Brain microvascular endothelial cell (primary cell): ENCODE data around the gene SEC31A.

Experiments used
- DNase-seq: peaks from one replicate; pipeline ENCODE4 v3.0.0-alpha.2; 2020
- H3K27ac ChIP-seq: fragments of 250-450 bp; sonication (Bioruptor Pico); 2 replicates; pipeline ENCODE4 v1.5.1; 2020; ENCODE audit warnings: mild to moderate bottlenecking, moderate library complexity
- H3K27me3 ChIP-seq: fragments of 250-450 bp; sonication (Bioruptor Pico); replicated peaks from 2 replicates; pipeline ENCODE4 v1.5.1; 2020; ENCODE audit warnings: mild to moderate bottlenecking
- H3K36me3 ChIP-seq: fragments of 250-450 bp; sonication (Bioruptor Pico); replicated peaks from 2 replicates; pipeline ENCODE4 v1.5.1; 2020; ENCODE audit warnings: mild to moderate bottlenecking
- H3K4me3 ChIP-seq: 2 replicates; pipeline ENCODE4 v1.5.1; 2011; ENCODE audit warnings: low read depth, mild to moderate bottlenecking, control low read depth, low read length, moderate library complexity
- in situ Hi-C: cut with HindIII; loops from 2 replicates; pipeline ENCODE4 v1.10.0; 2017; ENCODE audit warnings: low sequenced_read_pairs, low pct_ligation_motif_present
- TF ChIP-seq, protein P1 (sequence below): IDR thresholded peaks from 2 replicates; pipeline ENCODE4 v1.5.1; 2011; ENCODE audit warnings: low read depth, mild to moderate bottlenecking, moderate library complexity, low read length, control low read depth, inconsistent platforms; ENCODE audit errors: missing control alignments

SEC31A gene

GRCh38 chr4:82801910-82802521 is 88.9 kb downstream of the SEC31A start:
- Histone ChIP-seq H3K4me3 (no peak overlapping the region), H3K27me3 (no peaks in the 10 kb centered on the region), H3K36me3 (no peaks in the 10 kb centered on the region), H3K27ac (no peak overlapping the region)
- in situ Hi-C loops: no loop called here
- TF ChIP-seq, protein P1, sequence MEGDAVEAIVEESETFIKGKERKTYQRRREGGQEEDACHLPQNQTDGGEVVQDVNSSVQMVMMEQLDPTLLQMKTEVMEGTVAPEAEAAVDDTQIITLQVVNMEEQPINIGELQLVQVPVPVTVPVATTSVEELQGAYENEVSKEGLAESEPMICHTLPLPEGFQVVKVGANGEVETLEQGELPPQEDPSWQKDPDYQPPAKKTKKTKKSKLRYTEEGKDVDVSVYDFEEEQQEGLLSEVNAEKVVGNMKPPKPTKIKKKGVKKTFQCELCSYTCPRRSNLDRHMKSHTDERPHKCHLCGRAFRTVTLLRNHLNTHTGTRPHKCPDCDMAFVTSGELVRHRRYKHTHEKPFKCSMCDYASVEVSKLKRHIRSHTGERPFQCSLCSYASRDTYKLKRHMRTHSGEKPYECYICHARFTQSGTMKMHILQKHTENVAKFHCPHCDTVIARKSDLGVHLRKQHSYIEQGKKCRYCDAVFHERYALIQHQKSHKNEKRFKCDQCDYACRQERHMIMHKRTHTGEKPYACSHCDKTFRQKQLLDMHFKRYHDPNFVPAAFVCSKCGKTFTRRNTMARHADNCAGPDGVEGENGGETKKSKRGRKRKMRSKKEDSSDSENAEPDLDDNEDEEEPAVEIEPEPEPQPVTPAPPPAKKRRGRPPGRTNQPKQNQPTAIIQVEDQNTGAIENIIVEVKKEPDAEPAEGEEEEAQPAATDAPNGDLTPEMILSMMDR: peak; percentile 62
- no peak for DNase-seq

- H3K4me3 ChIP-seq: peak overlapping the region; percentile 69
- no peak overlapping the region for H3K27ac ChIP-seq
- in situ Hi-C loops: no loop called here
- no peak for DNase-seq
- H3K27me3 ChIP-seq: no peaks in the 10 kb centered on the region
- TF ChIP-seq, protein P1: no peak
- no peaks in the 10 kb centered on the region for H3K36me3 ChIP-seq
Observed at GRCh38 chr4:82799006-82799881, 91.7 kb downstream of the SEC31A start.

- in situ Hi-C loops: no loop called here
- Histone ChIP-seq H3K4me3 (peak within 1 kb of the TSS; percentile 69), H3K27me3 (no peaks in the 10 kb centered on the region), H3K36me3 (no peaks in the 10 kb centered on the region), H3K27ac (no peak within 1 kb of the TSS)
- no peak for DNase-seq
- TF ChIP-seq, protein P1: no peak
Observed at GRCh38 chr4:82798168-82799005, 92.6 kb downstream of the SEC31A start, which contains the start of gene SCD5. Gene SCD5, minus strand, starts transcription at chr4:82798796. Its CDS starts 259 bp downstream, at chr4:82798537.

DNA sequence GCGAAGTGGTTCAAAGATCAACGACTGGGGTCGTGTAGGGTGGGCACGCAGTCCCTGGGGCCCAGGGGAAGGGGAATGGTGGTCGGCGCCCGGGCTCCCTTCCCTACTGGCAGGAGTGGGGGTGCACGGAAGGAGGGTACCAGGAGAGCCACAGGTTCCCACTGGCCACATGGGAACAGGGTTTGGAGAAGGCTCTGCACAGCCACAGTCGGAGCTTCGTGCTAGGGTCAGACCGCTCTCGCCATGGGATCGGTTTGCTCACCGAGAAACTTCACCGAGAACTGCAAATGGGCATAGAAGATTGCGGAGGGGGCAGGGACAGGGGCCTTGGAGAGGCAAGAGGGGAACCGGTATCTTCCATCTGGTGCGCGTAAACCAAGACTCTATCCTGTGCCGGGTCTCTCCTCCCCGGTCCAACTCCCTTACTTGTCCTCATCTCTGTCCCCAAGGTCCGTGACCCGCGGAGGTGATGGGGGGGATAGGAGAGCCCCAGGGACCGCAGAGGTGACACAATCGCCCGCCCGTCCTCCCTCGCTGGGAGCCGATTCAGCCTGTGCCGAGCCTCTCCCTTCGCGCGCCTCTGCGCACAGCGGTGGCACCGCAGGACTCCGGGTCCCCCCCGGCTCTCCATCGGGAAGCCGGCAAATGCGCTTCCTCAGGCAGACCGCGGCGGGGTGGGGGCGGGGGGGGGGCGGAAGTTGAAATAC is 93.4 kb downstream of the SEC31A start:
- Histone ChIP-seq H3K4me3 (peak overlapping the region; percentile 69), H3K27ac (no peak overlapping the region), H3K27me3 (no peaks in the 10 kb centered on the region), H3K36me3 (no peaks in the 10 kb centered on the region)
- TF ChIP-seq, protein P1: no peak
- no peak for DNase-seq
- in situ Hi-C loops: no loop called here

DNA sequence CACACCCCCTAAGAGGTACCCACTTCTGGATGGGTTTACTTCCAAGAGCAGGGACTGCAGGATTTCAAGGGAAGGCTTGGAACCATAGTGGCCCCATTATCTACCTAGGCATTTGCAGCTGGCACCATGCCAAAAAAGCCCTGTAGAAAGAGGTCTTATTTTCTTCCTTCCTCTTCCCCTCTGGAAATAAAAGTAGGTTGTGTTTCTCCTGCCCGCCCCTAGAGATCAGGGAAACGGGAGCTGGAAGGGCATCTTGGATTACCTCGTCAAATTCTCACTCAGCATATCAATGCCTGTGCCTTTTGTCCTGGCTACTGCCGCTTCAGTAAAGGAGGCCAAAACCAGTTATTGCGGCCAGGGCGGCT is 93.9 kb downstream of the SEC31A start:
- peak overlapping the region; percentile 69 for H3K4me3 ChIP-seq
- no peak for DNase-seq
- no peaks in the 10 kb centered on the region for H3K27me3 ChIP-seq
- H3K27ac ChIP-seq: no peak overlapping the region
- in situ Hi-C loops: no loop called here
- no peaks in the 10 kb centered on the region for H3K36me3 ChIP-seq
- TF ChIP-seq, protein P1: no peak
